OCI-LY3 (cell line): ENCODE measurements around the gene INF2.

Experiments
- H2AFZ ChIP-seq: fragments of 200-600, 300-600 bp; shearing (Covaris generic); 2 replicates; pipeline ENCODE4 v1.6.0; 2014; ENCODE audit warnings: antibody characterized with exemption, low read depth, low read length
- H3K27ac ChIP-seq: fragments of 200-600, 300-600 bp; sonication (generic); 2 replicates; pipeline ENCODE4 v1.5.1; 2014; ENCODE audit warnings: mild to moderate bottlenecking, low read length, moderate library complexity, mixed read lengths
- H3K27me3 ChIP-seq: fragments of 200-600, 300-600 bp; sonication (generic); 2 replicates; pipeline ENCODE4 v1.6.1; 2014; ENCODE audit warnings: low read depth, low read length, mixed read lengths
- H3K36me3 ChIP-seq: fragments of 200-600, 300-600 bp; sonication (generic); replicated peaks from 2 replicates; pipeline ENCODE3; 2014; ENCODE audit warnings: low read depth, low read length, mixed read lengths
- H3K4me1 ChIP-seq: fragments of 300-600, 200-600 bp; sonication (generic); 2 replicates; pipeline ENCODE4 v1.6.1; 2014; ENCODE audit warnings: low read length, mixed read lengths
- H3K4me2 ChIP-seq: fragments of 200-600, 300-600 bp; sonication (generic); 2 replicates; pipeline ENCODE4 v1.6.1; 2014; ENCODE audit warnings: low read length, mixed read lengths
- H3K4me3 ChIP-seq: fragments of 300-600, 200-600 bp; sonication (generic); 2 replicates; pipeline ENCODE4 v1.5.1; 2014; ENCODE audit warnings: antibody characterized with exemption, mild to moderate bottlenecking, low read length, moderate library complexity
- H3K79me2 ChIP-seq: fragments of 300-600, 200-600 bp; shearing (Covaris generic); 2 replicates; pipeline ENCODE4 v1.6.1; 2014; ENCODE audit warnings: mild to moderate bottlenecking, low read length, mixed read lengths
- H3K9ac ChIP-seq: fragments of 300-600, 200-600 bp; shearing (Covaris generic); 2 replicates; pipeline ENCODE4 v1.6.0; 2014; ENCODE audit warnings: mild to moderate bottlenecking, low read length, moderate library complexity
- H3K9me3 ChIP-seq: fragments of 200-600, 300-600 bp; shearing (Covaris generic); 2 replicates; pipeline ENCODE4 v1.6.1; 2014; ENCODE audit warnings: low read length, mixed read lengths; ENCODE audit not compliant: insufficient read depth
- H4K20me1 ChIP-seq: fragments of 200-600, 300-600 bp; sonication (generic); 2 replicates; pipeline ENCODE4 v1.6.1; 2016; ENCODE audit warnings: low read length, mixed read lengths; ENCODE audit not compliant: insufficient read depth
- CTCF ChIP-seq: fragments of 200-600, 300-600 bp; sonication (generic); IDR thresholded peaks from 2 replicates; pipeline ENCODE4 v1.5.1; 2014; ENCODE audit warnings: antibody characterized with exemption, low read length, low read depth
- EZH2phosphoT487 ChIP-seq: fragments of 200-600 bp; shearing (Covaris generic); IDR thresholded peaks from 2 replicates; pipeline ENCODE4 v1.6.1; 2018; ENCODE audit warnings: antibody characterized with exemption, mixed run types, low read depth

INF2 gene

DNA sequence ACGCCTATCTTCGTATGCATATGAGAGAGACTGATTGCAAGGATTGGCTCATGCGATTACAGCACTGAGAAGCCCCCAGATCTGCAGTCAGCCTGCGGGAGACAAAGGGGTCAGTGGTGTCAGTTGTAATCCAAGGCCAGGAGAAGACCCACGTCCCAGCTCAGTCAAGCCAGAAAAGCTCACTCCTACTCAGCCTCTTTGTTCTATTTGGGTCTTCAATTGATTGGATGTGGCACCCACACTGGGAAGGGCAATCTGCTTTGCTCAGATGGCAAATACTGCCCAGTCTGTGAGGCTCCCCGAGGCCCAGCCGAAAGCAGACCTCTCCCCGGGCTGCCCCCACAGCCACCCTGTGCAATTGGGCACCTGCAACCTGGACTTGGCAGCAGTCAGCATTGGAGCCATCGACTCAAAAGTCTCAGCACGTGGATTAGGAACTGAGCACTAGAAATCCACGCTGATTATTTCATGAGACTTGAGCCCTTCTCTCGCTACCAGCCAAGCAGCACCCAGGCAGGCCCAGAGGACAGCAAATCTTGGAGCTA, 45.3 kb upstream of the INF2 start:
- Histone ChIP-seq H3K4me2 (no peak overlapping the region), H2AFZ (no peak overlapping the region), H3K4me1 (peaks cover 27% of the 10 kb centered on the region), H3K79me2 (no peaks in the 10 kb centered on the region), H3K27ac (no peak overlapping the region), H3K9me3 (no peaks in the 10 kb centered on the region), H3K27me3 (no peaks in the 10 kb centered on the region), H3K9ac (no peak overlapping the region), H3K4me3 (no peak overlapping the region), H3K36me3 (peaks cover 4% of the 10 kb centered on the region), H4K20me1 (no peaks in the 10 kb centered on the region)
- no peak for TF ChIP-seq EZH2phosphoT487

GRCh38 chr14:104644656-104645378, 44.6 kb upstream of the INF2 start:
- TF ChIP-seq CTCF = no peak
- no peak for TF ChIP-seq EZH2phosphoT487
- H3K9ac ChIP-seq = no peak overlapping the region

GRCh38 chr14:104647467-104648043, 41.9 kb upstream of the INF2 start:
- peak overlapping the region; percentile 46 for H3K4me2 ChIP-seq
- peak overlapping the region; percentile 87 for H3K27ac ChIP-seq
- peaks cover 4% of the 10 kb centered on the region for H3K36me3 ChIP-seq

More at GRCh38 chr14:104644656-104645378, 44.6 kb upstream of the INF2 start:
- Histone ChIP-seq H3K79me2 (no peaks in the 10 kb centered on the region), H3K9me3 (no peaks in the 10 kb centered on the region), H3K36me3 (peaks cover 4% of the 10 kb centered on the region), H3K4me3 (no peak overlapping the region), H4K20me1 (no peaks in the 10 kb centered on the region), H3K27me3 (no peaks in the 10 kb centered on the region), H3K27ac (no peak overlapping the region), H2AFZ (no peak overlapping the region), H3K4me2 (no peak overlapping the region), H3K4me1 (peaks cover 27% of the 10 kb centered on the region)

More at GRCh38 chr14:104647467-104648043, 41.9 kb upstream of the INF2 start:
- Histone ChIP-seq H3K9me3 (no peaks in the 10 kb centered on the region), H2AFZ (no peak overlapping the region), H3K79me2 (no peaks in the 10 kb centered on the region), H3K27me3 (no peaks in the 10 kb centered on the region), H3K9ac (peak overlapping the region; percentile 15; the same call in 1 of the 2 replicates), H3K4me1 (peaks cover 28% of the 10 kb centered on the region), H3K4me3 (peak overlapping the region; percentile 18; the same call in 1 of the 2 replicates), H4K20me1 (no peaks in the 10 kb centered on the region)
- TF ChIP-seq EZH2phosphoT487 (no peak), CTCF (no peak)
